ENCODE results near the gene SP7. TPM values are rescaled to one million over a fixed set of nuclear protein-coding genes. Genes with fewer than 3 reads are reported as not detected.

The SP7 gene
- total RNA-seq: not detected
- 0.25 TPM for polyA plus RNA-seq (2013, experiment 1 of 2)
- 0.33 TPM for polyA plus RNA-seq (2013, experiment 2 of 2)
- long read RNA-seq, experiment 1: 0 reads
- long read RNA-seq, experiment 2: 0 reads
- long read RNA-seq, experiment 3: 0 reads
- long read RNA-seq, experiment 4: 0 reads

GRCh38 chr12:53336181-53336681 is at the start of gene SP7:
SP7 (minus strand) TSS chr12:53336354; CDS start chr12:53335646, 708 bp downstream.
- no peaks in the 10 kb centered on the region for H3K9me3 Mint-ChIP-seq
- H3K4me3 Mint-ChIP-seq: no peak within 1 kb of the TSS
- no peaks in the 10 kb centered on the region for H3K27me3 ChIP-seq (ENCODE audit: control insufficient read depth, insufficient read depth, low read length, poor library complexity, severe bottlenecking)
- H3K4me1 Mint-ChIP-seq: peaks cover 10% of the 10 kb centered on the region
- no peak within 1 kb of the TSS for H3K27ac ChIP-seq (ENCODE audit: low read depth, low read length)
- H3K27me3 Mint-ChIP-seq (ENCODE audit: insufficient read depth): peaks cover 35% of the 10 kb centered on the region
- H3K36me3 Mint-ChIP-seq (ENCODE audit: low read depth): no peaks in the 10 kb centered on the region
- no peak for TF ChIP-seq CTCF (conservative IDR thresholded peaks at IDR 0.05)
- H3K9me3 ChIP-seq (ENCODE audit: control insufficient read depth, low read length): no peaks in the 10 kb centered on the region
- no peaks in the 10 kb centered on the region for H3K4me1 ChIP-seq (ENCODE audit: control insufficient read depth, insufficient read depth, low read length)
- peak; percentile 56 for DNase-seq
- H3K36me3 ChIP-seq (ENCODE audit: control insufficient read depth, insufficient read depth, low read length): no peaks in the 10 kb centered on the region
- no peak within 1 kb of the TSS for H3K9ac ChIP-seq (ENCODE audit: extremely low read depth, low read length, poor library complexity, severe bottlenecking)
- WGBS, 2 experiments (ENCODE audit: insufficient coverage in 1 of 2, insufficient read length in 1 of 2): 78 to 89% methylated on average over 5 to 13 of the region's 15 CpGs
- no peak within 1 kb of the TSS for H3K4me3 ChIP-seq (ENCODE audit: low read length)
- no peak within 1 kb of the TSS for H3K27ac Mint-ChIP-seq

- H3K27ac ChIP-seq (ENCODE audit: low read depth, low read length): no peak overlapping the region
- 90 to 91% methylated on average over 2 of the region's 2 CpGs for WGBS, 2 experiments (ENCODE audit: insufficient coverage in 1 of 2, insufficient read length in 1 of 2)
- H3K36me3 ChIP-seq (ENCODE audit: control insufficient read depth, insufficient read depth, low read length): peaks cover 47% of the 10 kb centered on the region
- H3K27ac Mint-ChIP-seq: peak overlapping the region; percentile 3
- H3K4me3 Mint-ChIP-seq: no peak overlapping the region
- H3K36me3 Mint-ChIP-seq (ENCODE audit: low read depth): peaks cover 47% of the 10 kb centered on the region
- TF ChIP-seq CTCF (conservative IDR thresholded peaks at IDR 0.05): no peak
- H3K27me3 ChIP-seq (ENCODE audit: control insufficient read depth, insufficient read depth, low read length, poor library complexity, severe bottlenecking): no peaks in the 10 kb centered on the region
- peaks cover 14% of the 10 kb centered on the region for H3K4me1 ChIP-seq (ENCODE audit: control insufficient read depth, insufficient read depth, low read length)
- H3K9me3 Mint-ChIP-seq: no peaks in the 10 kb centered on the region
- no peak for DNase-seq
- H3K9me3 ChIP-seq (ENCODE audit: control insufficient read depth, low read length): no peaks in the 10 kb centered on the region
- peaks cover 46% of the 10 kb centered on the region for H3K4me1 Mint-ChIP-seq
- H3K9ac ChIP-seq (ENCODE audit: extremely low read depth, low read length, poor library complexity, severe bottlenecking): no peak overlapping the region
- H3K4me3 ChIP-seq (ENCODE audit: low read length): peak overlapping the region; percentile 96
- no peaks in the 10 kb centered on the region for H3K27me3 Mint-ChIP-seq (ENCODE audit: insufficient read depth)
Observed at GRCh38 chr12:53383258-53383657, 47.1 kb upstream of the SP7 start.

- Mint-ChIP-seq H3K27ac (peak overlapping the region; percentile 94), H3K9me3 (no peaks in the 10 kb centered on the region), H3K4me1 (peaks cover 43% of the 10 kb centered on the region), H3K36me3 (ENCODE audit: low read depth) (peaks cover 36% of the 10 kb centered on the region), H3K4me3 (no peak overlapping the region), H3K27me3 (ENCODE audit: insufficient read depth) (no peaks in the 10 kb centered on the region)
- 64 to 83% methylated on average over 8 to 9 of the region's 9 CpGs for WGBS, 2 experiments (ENCODE audit: insufficient coverage in 1 of 2, insufficient read length in 1 of 2)
- peaks cover 41% of the 10 kb centered on the region for H3K36me3 ChIP-seq (ENCODE audit: control insufficient read depth, insufficient read depth, low read length)
- H3K27me3 ChIP-seq (ENCODE audit: control insufficient read depth, insufficient read depth, low read length, poor library complexity, severe bottlenecking): no peaks in the 10 kb centered on the region
- TF ChIP-seq CTCF (conservative IDR thresholded peaks at IDR 0.05): peak; percentile 83
- peak overlapping the region; percentile 96 for H3K4me3 ChIP-seq (ENCODE audit: low read length)
- DNase-seq: peak; percentile 93
- H3K4me1 ChIP-seq (ENCODE audit: control insufficient read depth, insufficient read depth, low read length): peaks cover 14% of the 10 kb centered on the region
- peak overlapping the region; percentile 83 for H3K9ac ChIP-seq (ENCODE audit: extremely low read depth, low read length, poor library complexity, severe bottlenecking)
- no peaks in the 10 kb centered on the region for H3K9me3 ChIP-seq (ENCODE audit: control insufficient read depth, low read length)
- peak overlapping the region; percentile 84 for H3K27ac ChIP-seq (ENCODE audit: low read depth, low read length)
Observed at GRCh38 chr12:53381731-53382630, 45.8 kb upstream of the SP7 start.
